GM12878 (cell line): Measurements from ENCODE around the gene BUD23.

Source experiments
- BCL11A ChIP-seq: IDR thresholded peaks from 2 replicates; pipeline ENCODE4 v1.6.1; 2011; ENCODE audit warnings: low read depth, low read length
- POLR2AphosphoS5 ChIP-seq: IDR thresholded peaks from 2 replicates; pipeline ENCODE4 v1.6.1; 2011; ENCODE audit warnings: mild to moderate bottlenecking, low read length, inconsistent platforms
- ZNF274 ChIP-seq: IDR thresholded peaks from one replicate; pipeline ENCODE4 v1.8.0; 2011; ENCODE audit not compliant: insufficient read length, insufficient read depth
- TF ChIP-seq, protein P1 (sequence below), 3 experiments: IDR thresholded peaks in 2 of 3; conservative IDR thresholded peaks in 1 of 3; 2 replicates each; pipeline ENCODE4 v1.5.1; 2011; ENCODE audit warnings: low read depth in 3 of 3, low read length in 3 of 3, mild to moderate bottlenecking in 3 of 3, control low read depth in 2 of 3, moderate library complexity in 2 of 3, inconsistent platforms in 1 of 3, mixed read lengths in 1 of 3; ENCODE audit not compliant: control insufficient read depth in 2 of 3, insufficient read depth in 1 of 3; ENCODE audit errors: extremely low read depth in 1 of 3
- TF ChIP-seq, protein P2 (sequence below): IDR thresholded peaks from 2 replicates; pipeline ENCODE4 v1.6.1; 2012; ENCODE audit warnings: low read depth, low read length, improper control_type of control experiment
- TF ChIP-seq, protein P3 (sequence below): IDR thresholded peaks from 2 replicates; pipeline ENCODE4 v1.6.1; 2011; ENCODE audit warnings: borderline replicate concordance, low read depth, mild to moderate bottlenecking, moderate library complexity, mixed read lengths, low read length; ENCODE audit not compliant: insufficient read depth; ENCODE audit errors: extremely low read length
- TF ChIP-seq, protein P4 (sequence below): fragments of 450-650 bp; IDR thresholded peaks from 2 replicates; pipeline ENCODE4 v1.6.1; 2017; ENCODE audit warnings: mild to moderate bottlenecking

DNA sequence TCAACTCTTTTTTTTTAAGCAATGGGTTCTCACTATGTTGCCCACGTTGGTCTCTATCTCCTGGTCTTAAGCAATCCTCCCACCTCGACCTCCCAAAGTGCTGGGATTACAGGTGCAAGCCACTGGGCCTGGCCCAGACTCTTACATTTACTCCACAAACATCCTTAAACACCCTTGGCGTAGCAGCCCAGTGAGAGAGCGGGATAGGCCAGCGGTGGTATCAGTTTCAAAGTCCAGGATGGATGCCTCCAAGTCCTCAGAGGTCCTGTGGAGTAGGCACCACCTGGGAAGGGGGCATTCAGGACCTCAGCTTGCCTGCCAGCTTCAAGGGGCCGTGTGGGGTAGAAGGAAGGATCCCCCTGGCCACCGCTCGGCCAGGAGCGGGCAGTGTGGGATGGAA, 33.8 kb upstream of the BUD23 start:
- TF ChIP-seq, protein P1, sequence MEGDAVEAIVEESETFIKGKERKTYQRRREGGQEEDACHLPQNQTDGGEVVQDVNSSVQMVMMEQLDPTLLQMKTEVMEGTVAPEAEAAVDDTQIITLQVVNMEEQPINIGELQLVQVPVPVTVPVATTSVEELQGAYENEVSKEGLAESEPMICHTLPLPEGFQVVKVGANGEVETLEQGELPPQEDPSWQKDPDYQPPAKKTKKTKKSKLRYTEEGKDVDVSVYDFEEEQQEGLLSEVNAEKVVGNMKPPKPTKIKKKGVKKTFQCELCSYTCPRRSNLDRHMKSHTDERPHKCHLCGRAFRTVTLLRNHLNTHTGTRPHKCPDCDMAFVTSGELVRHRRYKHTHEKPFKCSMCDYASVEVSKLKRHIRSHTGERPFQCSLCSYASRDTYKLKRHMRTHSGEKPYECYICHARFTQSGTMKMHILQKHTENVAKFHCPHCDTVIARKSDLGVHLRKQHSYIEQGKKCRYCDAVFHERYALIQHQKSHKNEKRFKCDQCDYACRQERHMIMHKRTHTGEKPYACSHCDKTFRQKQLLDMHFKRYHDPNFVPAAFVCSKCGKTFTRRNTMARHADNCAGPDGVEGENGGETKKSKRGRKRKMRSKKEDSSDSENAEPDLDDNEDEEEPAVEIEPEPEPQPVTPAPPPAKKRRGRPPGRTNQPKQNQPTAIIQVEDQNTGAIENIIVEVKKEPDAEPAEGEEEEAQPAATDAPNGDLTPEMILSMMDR (IDR thresholded peaks at IDR 0.05 in 2 of 3, conservative IDR thresholded peaks at IDR 0.05 in 1 of 3; ENCODE audit: control insufficient read depth in 2 of 3, extremely low read depth in 1 of 3, insufficient read depth in 1 of 3, low read depth in 3 of 3, low read length in 3 of 3), result no peak
- TF ChIP-seq, protein P2, sequence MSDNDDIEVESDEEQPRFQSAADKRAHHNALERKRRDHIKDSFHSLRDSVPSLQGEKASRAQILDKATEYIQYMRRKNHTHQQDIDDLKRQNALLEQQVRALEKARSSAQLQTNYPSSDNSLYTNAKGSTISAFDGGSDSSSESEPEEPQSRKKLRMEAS, result no peak
- TF ChIP-seq ZNF274, result no peak
- TF ChIP-seq, protein P3, sequence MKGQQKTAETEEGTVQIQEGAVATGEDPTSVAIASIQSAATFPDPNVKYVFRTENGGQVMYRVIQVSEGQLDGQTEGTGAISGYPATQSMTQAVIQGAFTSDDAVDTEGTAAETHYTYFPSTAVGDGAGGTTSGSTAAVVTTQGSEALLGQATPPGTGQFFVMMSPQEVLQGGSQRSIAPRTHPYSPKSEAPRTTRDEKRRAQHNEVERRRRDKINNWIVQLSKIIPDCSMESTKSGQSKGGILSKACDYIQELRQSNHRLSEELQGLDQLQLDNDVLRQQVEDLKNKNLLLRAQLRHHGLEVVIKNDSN, result no peak
- TF ChIP-seq POLR2AphosphoS5, result no peak
- TF ChIP-seq BCL11A, result no peak
- TF ChIP-seq, protein P4, sequence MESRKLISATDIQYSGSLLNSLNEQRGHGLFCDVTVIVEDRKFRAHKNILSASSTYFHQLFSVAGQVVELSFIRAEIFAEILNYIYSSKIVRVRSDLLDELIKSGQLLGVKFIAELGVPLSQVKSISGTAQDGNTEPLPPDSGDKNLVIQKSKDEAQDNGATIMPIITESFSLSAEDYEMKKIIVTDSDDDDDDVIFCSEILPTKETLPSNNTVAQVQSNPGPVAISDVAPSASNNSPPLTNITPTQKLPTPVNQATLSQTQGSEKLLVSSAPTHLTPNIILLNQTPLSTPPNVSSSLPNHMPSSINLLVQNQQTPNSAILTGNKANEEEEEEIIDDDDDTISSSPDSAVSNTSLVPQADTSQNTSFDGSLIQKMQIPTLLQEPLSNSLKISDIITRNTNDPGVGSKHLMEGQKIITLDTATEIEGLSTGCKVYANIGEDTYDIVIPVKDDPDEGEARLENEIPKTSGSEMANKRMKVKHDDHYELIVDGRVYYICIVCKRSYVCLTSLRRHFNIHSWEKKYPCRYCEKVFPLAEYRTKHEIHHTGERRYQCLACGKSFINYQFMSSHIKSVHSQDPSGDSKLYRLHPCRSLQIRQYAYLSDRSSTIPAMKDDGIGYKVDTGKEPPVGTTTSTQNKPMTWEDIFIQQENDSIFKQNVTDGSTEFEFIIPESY, result no peak
